H9 (cell line): ENCODE results near the gene TRIM32. TPM values are rescaled to one million over a fixed set of nuclear protein-coding genes. Genes with fewer than 3 reads are reported as not detected.

Experiments
- DNase-seq: peaks from one replicate; pipeline ENCODE4 v3.0.0-alpha.2; 2017
- H2AFZ ChIP-seq: one replicate; pipeline ENCODE4 v1.6.1; 2013; ENCODE audit warnings: mild to moderate bottlenecking, low read length, control low read depth, moderate library complexity
- H2AK5ac ChIP-seq: 2 replicates; pipeline ENCODE4 v1.6.1; 2013; ENCODE audit warnings: low read length, control low read depth, mixed read lengths; ENCODE audit not compliant: insufficient read length
- H2BK120ac ChIP-seq: one replicate; pipeline ENCODE4 v1.6.1; 2013; ENCODE audit warnings: low read depth, mild to moderate bottlenecking, low read length, control low read depth, inconsistent platforms; ENCODE audit not compliant: poor library complexity, severe bottlenecking
- H2BK12ac ChIP-seq: 2 replicates; pipeline ENCODE4 v1.6.1; 2013; ENCODE audit warnings: low read length, control low read depth, mixed read lengths, low read depth; ENCODE audit not compliant: insufficient read length
- H2BK15ac ChIP-seq: 2 replicates; pipeline ENCODE4 v1.6.1; 2013; ENCODE audit warnings: low read depth, low read length, control low read depth
- H2BK20ac ChIP-seq: one replicate; pipeline ENCODE4 v1.6.1; 2013; ENCODE audit warnings: low read depth, mild to moderate bottlenecking, low read length, control low read depth, inconsistent platforms; ENCODE audit not compliant: poor library complexity, severe bottlenecking
- H2BK5ac ChIP-seq: 2 replicates; pipeline ENCODE4 v1.6.1; 2013; ENCODE audit warnings: low read length, control low read depth, mixed read lengths; ENCODE audit not compliant: insufficient read length
- H3K14ac ChIP-seq: 2 replicates; pipeline ENCODE4 v1.6.1; 2013; ENCODE audit warnings: low read length, control low read depth; ENCODE audit not compliant: insufficient read depth
- H3K18ac ChIP-seq: 2 replicates; pipeline ENCODE4 v1.6.1; 2013; ENCODE audit warnings: low read depth, mild to moderate bottlenecking, mixed read lengths, low read length, control low read depth; ENCODE audit not compliant: insufficient read length
- H3K23ac ChIP-seq: 2 replicates; pipeline ENCODE4 v1.6.1; 2013; ENCODE audit warnings: low read length, control low read depth, mixed read lengths, low read depth; ENCODE audit not compliant: insufficient read length
- H3K23me2 ChIP-seq: 2 replicates; pipeline ENCODE4 v1.6.1; 2013; ENCODE audit warnings: low read depth, mild to moderate bottlenecking, mixed read lengths, low read length, control low read depth; ENCODE audit not compliant: insufficient read length, poor library complexity, severe bottlenecking
- H3K27ac ChIP-seq: 2 replicates; pipeline ENCODE4 v1.5.1; 2013; ENCODE audit warnings: low read length, control low read depth, mixed read lengths, low read depth; ENCODE audit not compliant: insufficient read length
- H3K27me3 ChIP-seq: 2 replicates; pipeline ENCODE4 v1.6.1; 2013; ENCODE audit warnings: low read length, control low read depth, inconsistent platforms; ENCODE audit not compliant: insufficient read depth
- H3K4ac ChIP-seq: 2 replicates; pipeline ENCODE4 v1.6.1; 2013; ENCODE audit warnings: low read depth, mild to moderate bottlenecking, control low read depth, inconsistent platforms, low read length, moderate library complexity
- H3K4me1 ChIP-seq: 2 replicates; pipeline ENCODE4 v1.6.1; 2013; ENCODE audit warnings: low read length, control low read depth, inconsistent platforms; ENCODE audit not compliant: insufficient read depth
- H3K4me2 ChIP-seq: 2 replicates; pipeline ENCODE4 v1.6.1; 2013; ENCODE audit warnings: low read length, control low read depth, mixed read lengths; ENCODE audit not compliant: insufficient read length, insufficient read depth
- H3K56ac ChIP-seq: 2 replicates; pipeline ENCODE4 v1.6.1; 2013; ENCODE audit warnings: low read depth, mild to moderate bottlenecking, mixed read lengths, low read length, control low read depth; ENCODE audit not compliant: insufficient read length
- H3K79me1 ChIP-seq: 2 replicates; pipeline ENCODE4 v1.6.1; 2013; ENCODE audit warnings: low read depth, mild to moderate bottlenecking, moderate library complexity, low read length, control low read depth, inconsistent platforms; ENCODE audit not compliant: insufficient read depth, poor library complexity, severe bottlenecking
- H3K79me2 ChIP-seq: 2 replicates; pipeline ENCODE4 v1.6.1; 2013; ENCODE audit warnings: low read length, control low read depth, inconsistent platforms; ENCODE audit not compliant: insufficient read depth
- H3K9ac ChIP-seq: 2 replicates; pipeline ENCODE4 v1.6.1; 2013; ENCODE audit warnings: low read length, control low read depth, mixed read lengths; ENCODE audit not compliant: insufficient read length; ENCODE audit errors: extremely low read depth
- H3K9me3 ChIP-seq: one replicate; pipeline ENCODE4 v1.6.1; 2013; ENCODE audit warnings: low read depth, low read length, inconsistent platforms; ENCODE audit not compliant: control insufficient read depth
- H3T11ph ChIP-seq: one replicate; pipeline ENCODE4 v1.6.1; 2013; ENCODE audit warnings: mild to moderate bottlenecking, low read length, control low read depth, inconsistent platforms
- H4K20me1 ChIP-seq: one replicate; pipeline ENCODE4 v1.6.1; 2013; ENCODE audit not compliant: control insufficient read depth, insufficient read length, insufficient read depth
- H4K5ac ChIP-seq: 2 replicates; pipeline ENCODE4 v1.6.1; 2013; ENCODE audit warnings: low read depth, mild to moderate bottlenecking, mixed read lengths, low read length, control low read depth; ENCODE audit not compliant: insufficient read length
- H4K8ac ChIP-seq: replicated peaks from 2 replicates; pipeline ENCODE4 v1.6.1; 2013; ENCODE audit warnings: low read length, control low read depth, mixed read lengths, low read depth; ENCODE audit not compliant: insufficient read length
- H4K91ac ChIP-seq: 2 replicates; pipeline ENCODE4 v1.6.1; 2013; ENCODE audit warnings: low read depth, mild to moderate bottlenecking, moderate library complexity, mixed read lengths, low read length, control low read depth; ENCODE audit not compliant: insufficient read length
- H3K27ac Mint-ChIP-seq, 3 experiments: 2 replicates in 2 of 3; 3 replicates in 1 of 3; pipeline ENCODE4 v1.8.0; 2020 to 2021; ENCODE audit warnings: mixed read lengths in 3 of 3, mild to moderate bottlenecking in 1 of 3, moderate library complexity in 1 of 3
- H3K27me3 Mint-ChIP-seq: 2 replicates; pipeline ENCODE4 v1.8.0; 2021; ENCODE audit warnings: low read depth, mild to moderate bottlenecking, moderate library complexity, mixed read lengths
- H3K36me3 Mint-ChIP-seq, 3 experiments: 2 replicates in 2 of 3; 3 replicates in 1 of 3; pipeline ENCODE4 v1.8.0; 2020 to 2021; ENCODE audit warnings: low read depth in 3 of 3, mixed read lengths in 3 of 3; ENCODE audit not compliant: insufficient read depth in 1 of 3
- H3K4me1 Mint-ChIP-seq, 2 experiments: 2 replicates each; pipeline ENCODE4 v1.8.0; 2020; ENCODE audit warnings: mixed read lengths in 2 of 2
- H3K4me3 Mint-ChIP-seq, 2 experiments: 2 replicates in 1 of 2; 3 replicates in 1 of 2; pipeline ENCODE4 v1.8.0; 2020 to 2021; ENCODE audit warnings: mild to moderate bottlenecking in 2 of 2, mixed read lengths in 2 of 2, moderate library complexity in 1 of 2
- H3K9me3 Mint-ChIP-seq, 2 experiments: 2 replicates in 1 of 2; 3 replicates in 1 of 2; pipeline ENCODE4 v1.8.0; 2020; ENCODE audit warnings: mild to moderate bottlenecking in 2 of 2, mixed read lengths in 2 of 2, moderate library complexity in 1 of 2
- CTCF ChIP-seq: fragments of 200-600 bp; sonication (generic); conservative IDR thresholded peaks from 3 replicates; pipeline ENCODE4 v1.8.0; 2021; ENCODE audit warnings: antibody characterized with exemption, mild to moderate bottlenecking
- WGBS: extraction: QIAGEN DNeasy Blood & Tissue Kit; methylation state at CpG from one replicate; pipeline ENCODE4 v1.1.7; 2013; ENCODE audit warnings: missing lambda C conversion rate, low lambda C conversion rate, mixed read lengths; ENCODE audit not compliant: insufficient read length; ENCODE audit errors: extremely low coverage; 5-methylcytosine and 5-hydroxymethylcytosine counted together
- total RNA-seq: library from RNA; stranded (reverse); gene quantifications from 2 replicates; pipeline ENCODE4 v1.2.1, GENCODE V29; 2021

Gene TRIM32
- total RNA-seq, 1 experiment from 2014 or later = 12.9 TPM

GRCh38 chr9:116697362-116697761 lies 10.3 kb downstream of the TRIM32 start:
- no peaks in the 10 kb centered on the region for H3K79me2 ChIP-seq
- Mint-ChIP-seq H3K27ac (no peak overlapping the region), H3K9me3 (no peaks in the 10 kb centered on the region), H3K36me3 (peaks cover 14 to 34% (median 32%) of the 10 kb centered on the region in 3 experiments), H3K4me3 (no peak overlapping the region), H3K27me3 (no peaks in the 10 kb centered on the region), H3K4me1 (no peaks in the 10 kb centered on the region)
- H4K20me1 ChIP-seq = no peaks in the 10 kb centered on the region
- H3K23me2 ChIP-seq = no peaks in the 10 kb centered on the region
- H3K4ac ChIP-seq = no peak overlapping the region
- no peak overlapping the region for H3K23ac ChIP-seq
- no peak overlapping the region for H2BK20ac ChIP-seq
- TF ChIP-seq CTCF = no peak
- no peak overlapping the region for H3K4me2 ChIP-seq
- no peaks in the 10 kb centered on the region for H3K9me3 ChIP-seq
- H3K14ac ChIP-seq = no peak overlapping the region
- no peaks in the 10 kb centered on the region for H3K79me1 ChIP-seq
- H2AFZ ChIP-seq = no peak overlapping the region
- H4K8ac ChIP-seq = no peak overlapping the region
- H3K18ac ChIP-seq = no peak overlapping the region
- H2BK15ac ChIP-seq = no peak overlapping the region
- WGBS = no CpG with 5 or more reads among the region's 1 CpG
- H2AK5ac ChIP-seq = no peak overlapping the region
- no peak overlapping the region for H3K9ac ChIP-seq
- H2BK5ac ChIP-seq = no peak overlapping the region
- DNase-seq = no peak
- H3K56ac ChIP-seq = no peak overlapping the region
- H3T11ph ChIP-seq = no peak overlapping the region
- H4K5ac ChIP-seq = no peak overlapping the region
- H3K4me1 ChIP-seq = 0 out of 2 replicates have a peak, but pooled peaks cover 3% of the 10 kb centered on the region
- no peak overlapping the region for H2BK120ac ChIP-seq
- no peak overlapping the region for H4K91ac ChIP-seq
- no peak overlapping the region for H3K27ac ChIP-seq
- H2BK12ac ChIP-seq = no peak overlapping the region
- no peaks in the 10 kb centered on the region for H3K27me3 ChIP-seq
